Ureter (tissue), 1 donor: ENCODE measurements around the gene GADD45B. TPM values are rescaled to one million over a fixed set of nuclear protein-coding genes. Genes with fewer than 3 reads are reported as not detected.
"Not testable (repeated sequence)": the region's sequence is repeated elsewhere in the genome, so short reads cannot be mapped to it uniquely, and the experiment has no call there.

Experiments
- DNase-seq: peaks from one replicate; pipeline ENCODE4 v3.0.0-alpha.2; 2020; ENCODE audit warnings: low spot score
- total RNA-seq: library from RNA; stranded (reverse); gene quantifications from one replicate; pipeline ENCODE4 v1.2.4, GENCODE V29; 2023
- donor health status: DM: yes; HTN: yes; CAD: no.

The GADD45B gene
- total RNA-seq, 1 donor from 2014 or later: 55.3 TPM

DNA sequence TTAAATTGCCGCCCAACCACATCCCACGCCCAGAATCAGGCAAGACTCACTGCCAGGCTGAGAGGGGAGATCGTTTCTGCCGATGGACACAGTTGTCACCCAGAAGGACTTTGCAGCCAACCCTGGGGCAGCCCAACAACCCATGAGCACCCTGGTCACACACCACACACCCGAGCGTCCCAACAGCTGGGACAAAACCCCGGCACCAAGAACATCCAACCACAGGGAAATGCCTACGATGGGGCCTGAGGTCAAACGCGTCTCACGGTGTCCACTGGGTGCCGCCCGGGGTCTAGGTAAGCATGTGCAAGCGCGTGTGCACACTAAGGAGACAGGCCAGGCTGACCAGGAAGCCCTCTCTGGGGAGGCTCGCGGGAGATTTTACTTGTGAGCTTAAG, 32.1 kb upstream of the GADD45B start:
- no peak for DNase-seq

DNA sequence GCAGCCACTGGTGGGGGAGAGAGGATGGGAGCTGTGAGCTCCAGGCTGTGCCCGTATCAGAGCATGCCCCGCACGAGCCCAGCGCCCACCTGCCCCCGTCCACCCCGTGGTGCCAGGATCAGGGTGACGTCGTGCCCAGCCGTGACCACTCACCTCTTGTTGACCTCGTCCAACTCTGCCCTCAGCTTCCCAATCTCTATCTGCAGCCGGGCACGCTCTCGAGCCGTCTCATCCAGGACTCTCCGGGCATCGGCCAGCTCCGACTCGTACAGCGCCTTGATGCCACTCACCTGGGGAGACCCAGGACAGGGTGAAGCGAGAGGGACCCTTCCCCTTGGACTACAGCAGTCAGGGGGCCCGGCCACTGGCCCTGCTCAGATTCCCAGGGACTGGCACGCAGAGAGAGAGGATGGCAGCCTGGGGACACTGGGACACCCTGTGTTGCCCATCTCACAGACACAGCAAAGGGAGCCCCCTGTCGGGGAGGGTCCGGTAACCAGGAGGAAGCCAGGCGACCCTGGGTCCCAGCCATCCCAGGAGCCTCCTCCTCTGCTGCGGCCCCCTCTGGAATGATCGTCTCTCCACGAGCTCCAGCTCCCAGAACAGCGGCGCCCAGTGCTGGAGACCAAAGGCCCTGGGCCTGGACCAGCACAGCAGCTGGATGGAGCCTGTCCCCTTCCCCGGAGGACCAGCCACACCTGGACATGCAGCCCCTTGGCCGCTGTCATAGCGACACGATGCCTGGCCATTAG, 31.5 kb upstream of the GADD45B start:
- DNase-seq: no peak

DNA sequence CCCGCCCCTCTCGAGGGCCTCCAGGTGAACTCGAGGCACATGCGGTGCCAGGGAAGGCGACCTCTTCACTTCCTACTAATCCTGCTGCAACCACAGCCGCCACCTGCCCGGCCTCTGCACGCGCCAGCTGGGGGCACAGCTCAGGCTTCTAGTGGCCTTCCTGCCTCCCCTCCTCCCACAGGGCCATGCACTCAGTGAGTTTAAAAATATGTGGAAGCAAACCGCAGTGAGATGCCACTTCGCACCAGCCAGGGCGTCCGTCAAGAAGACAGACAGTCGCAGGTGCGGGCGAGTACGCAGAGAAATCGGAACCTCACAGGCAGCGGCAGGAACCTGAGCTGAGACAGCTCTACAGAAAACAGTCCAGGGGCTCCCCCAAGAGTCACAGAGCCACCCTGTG, 29.5 kb upstream of the GADD45B start:
- DNase-seq: no peak

DNA sequence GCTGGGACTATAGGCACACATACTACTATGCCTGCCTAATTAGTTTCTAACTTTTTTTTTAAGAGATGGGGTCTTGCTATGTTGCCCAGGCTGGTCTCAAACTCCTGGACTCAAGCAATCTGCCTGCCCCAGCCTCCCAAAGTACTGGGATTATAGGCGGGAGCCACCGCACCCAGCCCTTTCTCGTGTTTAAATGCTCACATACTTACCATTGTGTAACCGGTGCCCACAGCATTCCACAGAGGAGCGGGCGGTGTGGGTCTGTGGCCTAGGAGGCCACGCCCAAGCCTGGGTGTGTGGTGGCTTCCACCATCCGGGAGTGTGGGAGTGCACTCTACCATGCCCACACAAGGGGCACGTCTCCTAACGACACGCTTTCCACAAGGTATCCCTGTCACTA, 26.9 kb upstream of the GADD45B start:
- no peak for DNase-seq

DNA sequence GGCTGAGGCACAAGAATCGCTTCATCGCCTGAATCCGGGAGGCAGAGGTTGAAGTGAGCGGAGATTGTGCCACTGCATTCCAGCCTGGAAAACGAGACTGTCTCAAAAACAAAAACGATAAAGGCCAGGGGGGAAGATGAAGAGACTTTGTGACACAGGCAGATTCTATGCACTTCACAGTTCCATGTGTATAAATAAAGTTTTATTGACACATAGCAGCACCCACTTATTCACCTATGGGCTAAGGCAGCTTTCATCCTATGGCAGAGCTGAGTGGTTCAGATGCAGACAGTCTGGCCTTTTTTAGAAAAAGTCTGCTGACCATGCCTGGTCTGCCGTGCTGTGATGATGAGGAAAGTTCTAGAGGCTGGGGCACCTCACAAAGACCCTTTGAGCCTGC, 24.8 kb upstream of the GADD45B start:
- DNase-seq: no peak

DNA sequence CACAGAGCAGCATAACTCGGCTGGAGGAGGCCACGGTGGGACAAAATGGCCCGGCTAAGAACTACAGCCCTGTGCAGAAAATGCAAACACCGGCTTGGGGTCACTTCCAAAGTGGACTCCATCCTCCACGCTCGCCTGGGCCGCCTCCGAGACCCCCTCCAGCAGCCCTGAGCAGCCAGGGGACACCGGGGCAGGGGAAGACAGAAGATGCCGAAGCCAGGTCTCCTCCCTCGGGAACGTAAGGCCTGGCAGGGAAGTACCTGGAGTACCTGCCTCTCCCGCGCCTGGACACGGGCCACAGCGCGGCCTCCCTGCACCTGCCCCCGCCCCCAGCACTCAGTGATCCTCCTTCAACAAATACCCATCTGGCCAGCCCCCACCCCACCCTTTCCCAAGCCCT, 24.2 kb upstream of the GADD45B start:
- DNase-seq: no peak

DNA sequence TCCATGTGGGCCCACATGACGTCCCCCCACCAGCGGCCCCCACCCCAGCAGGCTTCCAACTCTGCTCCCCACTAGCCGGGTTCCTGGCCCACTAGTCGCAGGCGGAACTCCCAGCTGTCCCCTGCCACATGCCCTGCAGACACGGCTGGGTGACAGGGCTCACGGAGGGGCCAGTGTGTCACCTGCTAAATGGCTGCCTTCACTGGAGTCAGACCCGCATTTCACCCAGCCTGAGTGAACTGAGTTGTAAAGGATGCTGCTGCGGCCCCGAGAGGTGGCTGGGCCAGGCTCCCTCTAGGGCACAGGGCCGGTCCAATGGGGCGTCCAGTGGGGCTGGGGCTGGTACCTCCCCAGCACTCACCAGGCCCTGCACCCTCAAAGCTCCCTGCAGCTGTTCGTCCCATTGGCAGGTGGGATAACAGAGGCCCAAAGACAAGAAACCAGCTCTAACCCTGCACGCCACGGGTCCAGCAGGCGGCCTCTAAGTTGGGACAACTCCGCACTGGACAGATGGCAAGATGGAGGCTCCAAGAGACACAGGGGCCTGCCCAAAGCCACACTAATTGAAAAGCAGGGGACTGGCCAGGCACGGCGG, 22.4 kb upstream of the GADD45B start:
- no peak for DNase-seq

DNA sequence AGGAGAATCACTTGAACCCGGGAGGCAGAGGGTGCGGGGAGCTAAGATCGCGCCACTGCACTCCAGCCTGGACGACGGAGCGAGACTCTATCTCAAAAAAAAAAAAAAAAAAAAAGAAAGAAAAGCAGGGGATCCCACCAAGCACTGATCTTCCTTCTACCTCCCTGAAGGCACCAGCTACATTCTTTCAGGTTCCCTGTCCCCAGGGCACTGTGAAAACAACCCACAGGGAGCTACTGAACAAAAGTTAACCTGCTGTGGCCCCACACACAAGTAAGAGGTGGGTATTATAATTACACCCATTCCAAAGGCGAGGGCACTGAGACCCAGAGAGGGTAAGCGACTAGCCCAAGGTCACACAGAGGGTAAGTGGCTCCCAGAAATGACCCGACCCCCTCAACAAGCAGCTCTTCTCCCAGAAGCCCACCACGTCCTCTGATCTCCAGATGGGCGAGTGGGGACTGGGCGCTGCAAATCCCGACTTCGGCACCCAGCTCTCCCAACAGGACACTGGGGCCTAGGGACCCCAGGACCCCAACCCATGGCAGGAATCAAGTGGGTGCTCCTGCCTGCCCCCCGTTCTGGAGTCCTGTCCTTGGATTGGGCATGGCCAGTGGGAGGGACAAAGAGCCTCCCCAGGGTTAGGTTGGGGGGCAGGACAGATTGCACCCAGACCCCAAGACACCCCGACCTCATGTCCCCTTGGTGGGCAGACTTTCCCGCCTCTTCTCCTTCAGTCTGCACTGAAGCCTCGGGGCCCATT, 21.5 kb upstream of the GADD45B start:
- no peak for DNase-seq

DNA sequence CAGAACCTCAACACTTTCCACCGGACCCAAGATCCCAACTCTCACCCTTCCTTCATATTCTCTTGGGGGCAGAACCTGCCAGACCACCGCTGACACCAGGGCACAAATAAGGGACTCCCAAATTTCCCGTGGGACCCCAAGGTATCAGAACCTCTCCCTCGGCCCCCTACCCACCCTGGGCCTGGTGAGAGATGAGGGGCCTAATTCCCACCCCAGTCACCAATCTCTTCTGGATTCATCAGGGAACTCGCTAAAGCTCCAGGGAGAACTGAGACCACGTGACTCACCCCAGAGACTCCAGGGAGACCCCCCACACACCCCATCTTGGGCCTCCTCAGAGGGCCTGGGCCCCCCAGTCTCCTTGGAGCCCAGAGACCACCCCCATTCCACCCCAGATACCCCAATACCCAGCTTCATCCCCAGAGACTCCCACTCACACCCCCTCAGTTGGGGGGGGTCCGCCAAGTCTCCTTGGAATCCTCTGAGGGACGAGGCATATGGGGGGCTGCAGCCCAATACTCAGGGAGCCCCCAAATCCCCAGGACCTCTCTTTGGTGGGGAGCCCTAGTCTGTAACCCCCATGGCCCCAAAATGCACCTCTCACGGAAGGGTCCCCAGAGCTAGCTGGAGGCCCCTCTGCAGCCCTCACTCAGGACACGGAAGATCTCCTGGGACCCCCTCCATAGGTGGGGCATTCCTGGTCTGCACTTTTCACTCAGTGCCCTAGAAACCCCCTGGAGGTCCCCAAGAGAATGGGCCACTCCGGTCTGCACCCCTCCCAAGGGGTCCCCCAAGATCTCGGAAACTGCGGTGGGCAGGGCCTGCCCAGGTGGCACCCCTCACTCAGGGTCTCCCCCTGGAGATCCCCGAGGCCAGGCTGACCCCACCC, 20.7 kb upstream of the GADD45B start:
- DNase-seq: no peak

DNA sequence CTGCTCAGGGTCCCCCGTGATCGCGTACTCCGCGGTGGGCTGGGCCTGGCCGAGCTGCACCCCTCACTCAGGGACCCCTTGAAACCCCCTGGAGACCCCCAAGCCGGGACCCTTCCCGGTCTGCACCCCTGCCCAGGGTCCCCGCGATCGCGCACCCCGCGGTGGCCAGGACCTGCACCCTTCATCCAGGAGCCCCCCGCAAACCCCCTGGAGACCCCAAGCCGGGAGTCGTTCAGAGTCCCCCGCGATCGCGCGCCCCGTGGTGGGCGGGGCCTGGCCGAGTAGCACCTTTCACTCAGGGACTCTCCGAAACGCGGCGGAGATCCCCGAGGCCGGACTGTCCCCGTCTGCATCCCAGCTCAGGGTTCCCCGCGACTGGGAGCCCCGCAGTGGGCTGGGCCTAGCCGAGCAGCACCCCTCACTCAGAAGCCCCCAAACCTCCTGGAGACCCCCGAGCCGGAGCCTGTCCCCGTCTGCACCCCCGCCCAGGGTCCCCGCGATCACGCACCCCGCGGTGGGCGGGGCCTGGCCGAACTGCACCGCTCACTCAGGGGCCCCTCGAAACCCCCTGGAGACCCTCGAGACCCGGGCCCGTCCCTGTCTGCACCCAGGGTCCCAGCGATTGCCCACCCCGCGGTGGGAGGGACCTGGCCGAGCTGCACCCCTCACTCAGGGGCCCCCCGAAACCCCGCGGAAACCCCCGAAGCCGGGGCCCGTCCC, 19.9 kb upstream of the GADD45B start:
- peak; percentile 64 for DNase-seq

DNA sequence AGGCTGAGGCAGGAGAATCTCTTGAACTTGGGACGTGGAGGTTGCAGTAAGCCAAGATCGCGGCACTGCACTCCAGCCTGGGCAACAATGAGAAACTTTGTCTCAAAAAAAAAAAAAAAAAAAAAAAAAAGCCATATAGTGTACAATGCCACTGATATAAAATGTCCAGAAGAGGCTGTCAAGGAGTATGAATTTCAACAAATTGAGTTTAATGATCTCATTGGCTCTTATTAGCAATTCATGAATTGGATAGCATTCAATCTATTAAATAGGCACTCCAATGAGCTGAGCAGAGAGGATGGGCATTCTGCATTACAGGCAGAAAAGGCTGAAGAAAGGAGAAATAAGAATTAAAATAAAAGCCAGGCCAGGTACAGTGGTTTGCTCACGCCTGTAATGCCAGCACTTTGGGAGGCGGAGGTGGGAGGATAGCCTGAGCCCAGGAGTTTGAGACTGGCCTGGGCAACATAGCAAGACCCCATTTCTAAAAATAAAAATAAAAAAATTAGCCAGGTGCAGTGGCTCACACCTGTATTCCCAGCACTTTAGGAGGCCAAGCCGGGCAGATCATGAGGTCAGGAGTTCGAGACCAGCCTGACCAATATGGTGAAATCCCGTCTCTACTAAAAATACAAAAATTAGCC, 18.4 kb upstream of the GADD45B start:
- no peak for DNase-seq

DNA sequence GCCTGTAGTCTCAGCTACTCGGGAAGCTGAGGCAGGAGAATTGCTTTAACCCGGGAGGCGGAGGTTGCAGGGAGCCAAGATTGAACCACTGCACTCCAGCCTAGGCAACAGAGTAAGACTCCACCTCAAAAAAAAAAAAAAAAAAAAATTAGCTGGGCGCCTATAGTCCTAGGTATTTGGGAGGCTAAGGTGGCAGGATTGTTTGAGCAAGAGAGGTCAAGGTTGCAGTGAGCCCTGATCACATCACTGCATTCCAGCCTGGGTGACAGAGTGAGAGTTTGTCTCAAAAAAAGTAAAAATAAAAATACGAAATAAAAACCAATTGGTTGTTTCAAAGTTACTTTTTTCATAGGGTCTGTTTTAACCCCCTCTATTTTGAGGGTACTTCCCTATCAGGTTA, 17.9 kb upstream of the GADD45B start:
- no peak for DNase-seq

DNA sequence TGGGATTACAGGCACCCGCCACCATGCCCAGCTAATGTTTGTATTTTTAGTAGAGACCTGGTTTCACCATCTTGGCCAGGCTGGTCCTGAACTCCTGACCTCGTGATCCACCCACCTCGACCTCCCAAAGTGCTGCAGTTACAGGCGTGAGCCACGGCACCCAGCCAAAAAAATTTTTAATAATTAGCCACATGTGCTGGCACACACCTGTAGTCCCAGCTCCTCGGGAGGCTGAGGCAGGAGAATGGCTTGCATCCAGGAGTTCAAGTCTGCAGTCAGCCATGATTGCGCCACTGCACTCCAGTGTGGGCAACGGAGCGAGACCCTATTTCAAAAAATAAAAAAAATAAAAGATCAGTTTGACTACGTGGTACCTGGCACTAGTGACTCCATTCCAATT, 17.2 kb upstream of the GADD45B start:
- not testable (repeated sequence) for DNase-seq

DNA sequence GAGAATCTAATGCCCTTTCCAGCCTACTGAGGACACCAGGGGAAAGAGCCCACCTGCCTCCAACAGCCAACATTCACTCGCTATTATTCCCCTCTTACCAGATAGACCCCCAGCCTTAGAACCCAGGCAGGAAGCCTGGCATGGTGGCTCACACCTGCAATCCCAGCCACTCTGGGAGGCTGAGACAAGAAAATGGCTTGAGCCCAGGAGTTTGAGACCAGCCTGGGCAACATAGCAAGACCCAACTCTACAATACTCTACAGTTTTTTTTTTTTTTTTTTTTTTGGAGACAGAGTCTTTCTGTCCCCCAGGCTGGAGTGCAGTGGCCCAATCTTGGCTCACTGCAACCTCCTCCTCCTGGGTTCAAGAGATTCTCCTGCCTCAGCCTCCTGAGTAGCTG, 15.7 kb upstream of the GADD45B start:
- no peak for DNase-seq

DNA sequence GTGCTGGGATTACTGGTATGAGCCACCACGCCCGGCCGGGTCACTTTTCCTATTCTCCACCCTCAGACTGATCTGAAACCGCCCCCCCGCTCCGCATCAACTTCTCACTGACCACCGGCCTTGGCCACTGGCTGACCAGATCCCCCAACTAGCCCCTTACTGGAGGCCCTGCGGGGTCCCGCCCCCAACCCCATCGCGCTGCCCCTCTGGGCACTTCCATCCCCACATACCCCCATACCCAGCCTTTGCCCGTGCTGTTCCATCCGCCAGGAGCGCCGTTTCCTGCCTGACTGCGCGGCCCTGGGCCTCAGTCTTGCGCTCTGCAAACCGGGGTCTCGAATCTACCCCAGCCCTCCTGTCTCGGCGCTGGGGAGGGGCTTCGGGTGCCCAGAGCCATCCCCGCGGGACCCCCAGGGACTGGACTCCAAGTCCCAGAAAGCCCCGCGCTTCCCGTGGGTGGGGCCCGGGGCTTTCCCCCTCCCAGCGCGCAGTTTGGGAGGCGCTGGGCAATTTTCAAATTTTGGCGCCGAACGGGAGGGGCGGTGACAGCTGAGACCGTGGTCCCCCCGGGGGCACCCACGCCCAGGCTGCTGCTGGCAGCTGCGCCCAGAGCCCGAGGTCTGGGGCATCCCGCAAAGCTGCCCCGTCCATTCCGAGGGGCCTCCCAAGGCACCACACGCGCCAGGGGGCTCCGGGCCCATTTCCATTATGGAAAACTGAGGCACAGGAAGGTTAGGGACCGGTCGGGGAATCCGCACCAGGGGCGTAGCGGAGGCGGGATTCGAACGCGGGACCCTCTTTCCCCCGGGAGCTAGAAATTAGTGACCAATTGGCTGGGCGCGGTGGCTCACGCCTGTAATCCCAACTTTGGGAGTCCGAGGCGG, 13.9 kb upstream of the GADD45B start:
- no peak for DNase-seq

DNA sequence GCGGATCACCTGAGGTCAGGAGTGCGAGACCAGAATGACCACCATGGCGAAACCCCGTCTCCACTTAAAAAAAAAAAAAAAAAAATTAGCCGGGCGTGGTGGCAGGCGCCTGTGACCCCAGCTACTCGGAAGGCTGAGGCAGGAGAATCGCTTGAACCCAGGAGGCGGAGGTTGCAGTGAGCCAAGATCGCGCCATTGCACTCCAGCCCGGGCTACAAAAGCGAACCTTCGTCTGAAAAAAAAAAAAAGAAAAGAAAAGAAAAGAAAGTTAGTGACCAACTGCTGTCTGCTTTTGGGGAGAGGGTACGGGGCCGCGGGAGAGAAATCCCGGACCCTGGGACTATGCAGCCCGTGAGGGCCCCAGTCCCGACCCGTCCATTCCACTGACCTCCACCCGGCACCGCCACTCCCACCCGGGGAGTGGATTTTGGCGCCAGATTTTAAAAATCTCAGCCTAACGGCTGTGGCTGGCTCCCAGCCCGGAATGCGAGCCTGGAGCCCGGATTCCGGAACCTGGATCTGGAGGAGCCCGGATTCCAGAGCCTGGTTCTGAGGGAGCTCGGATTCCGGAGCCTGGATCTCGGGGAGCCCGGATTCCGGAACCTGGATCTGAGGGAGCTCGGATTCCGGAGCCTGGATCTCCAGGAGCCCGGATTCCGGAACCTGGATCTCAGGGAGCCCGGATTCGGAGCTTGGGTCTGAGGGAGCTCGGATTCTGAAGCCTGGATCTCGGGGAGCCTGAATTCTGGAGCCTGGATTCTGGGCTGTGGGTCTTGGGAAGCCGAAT, 13.1 kb upstream of the GADD45B start:
- DNase-seq: peak; percentile 85

DNA sequence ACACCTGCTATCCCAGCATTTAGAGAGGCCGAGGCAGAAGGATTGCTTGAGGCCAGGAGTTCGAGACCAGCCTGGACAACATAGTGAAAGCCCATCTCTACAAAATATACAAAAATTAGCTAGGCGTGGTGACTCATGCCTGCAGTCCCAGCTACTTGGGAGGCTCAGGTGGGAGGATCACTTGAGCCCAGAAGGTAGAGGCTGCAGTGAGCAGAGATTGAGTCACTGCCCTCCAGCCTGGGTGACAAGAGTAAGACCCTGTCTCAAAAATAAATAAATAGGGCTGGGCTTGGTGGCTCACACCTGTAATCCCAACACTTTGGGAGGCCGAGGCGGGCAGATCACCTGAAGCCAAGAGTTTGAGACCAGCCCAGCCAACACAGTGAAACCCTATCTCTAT, 12.2 kb upstream of the GADD45B start:
- not testable (repeated sequence) for DNase-seq

DNA sequence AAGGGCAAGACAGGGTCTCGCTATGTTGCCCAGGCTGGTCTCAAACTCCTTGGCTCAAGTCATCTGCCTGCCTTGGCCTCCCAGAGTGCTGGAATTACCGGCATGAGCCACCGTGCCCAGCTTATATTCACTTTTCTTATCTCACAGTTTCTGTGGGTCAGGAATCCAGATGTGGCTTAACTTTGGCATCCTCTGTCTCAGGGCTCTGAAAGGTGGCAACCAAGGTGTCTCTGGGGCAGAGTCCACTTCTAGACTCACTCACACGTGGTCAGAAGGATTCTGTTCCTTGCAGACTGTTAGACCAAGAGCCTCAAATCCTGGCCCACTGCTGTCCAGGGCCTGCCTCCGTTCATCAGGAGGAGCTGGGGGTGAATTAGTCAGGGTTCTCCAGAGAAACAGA, 11.5 kb upstream of the GADD45B start:
- no peak for DNase-seq

DNA sequence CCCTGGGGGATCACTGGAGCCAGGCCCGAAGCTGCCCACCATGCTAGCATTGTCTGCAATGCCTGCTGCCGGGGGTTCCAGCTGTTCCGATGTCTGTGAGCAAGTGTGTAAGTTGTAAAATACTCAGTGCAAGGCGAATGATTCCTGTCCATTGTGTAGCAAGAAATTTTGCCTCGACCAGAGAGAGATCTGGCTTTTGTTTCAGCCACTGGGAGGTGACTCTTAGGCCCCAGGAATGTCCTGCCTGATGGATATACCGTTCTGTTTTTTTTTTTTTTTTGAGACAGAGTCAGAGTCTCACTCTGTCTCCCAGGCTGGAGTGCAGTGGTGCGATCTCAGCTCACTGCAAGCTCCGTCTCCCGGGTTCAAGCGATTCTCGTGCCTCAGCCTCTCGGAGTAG, 7.3 kb upstream of the GADD45B start:
- no peak for DNase-seq
